ENCODE measurements around the gene SLC30A3. TPM values are rescaled to one million over a fixed set of nuclear protein-coding genes. Genes with fewer than 3 reads are reported as not detected.

SLC30A3 gene
- total and polyA plus RNA-seq, 10 of the 15 experiments (the other 5 are each of a cell fraction or from before 2014, with no cell fraction given) = 0.23 TPM; not detected in 9

DNA sequence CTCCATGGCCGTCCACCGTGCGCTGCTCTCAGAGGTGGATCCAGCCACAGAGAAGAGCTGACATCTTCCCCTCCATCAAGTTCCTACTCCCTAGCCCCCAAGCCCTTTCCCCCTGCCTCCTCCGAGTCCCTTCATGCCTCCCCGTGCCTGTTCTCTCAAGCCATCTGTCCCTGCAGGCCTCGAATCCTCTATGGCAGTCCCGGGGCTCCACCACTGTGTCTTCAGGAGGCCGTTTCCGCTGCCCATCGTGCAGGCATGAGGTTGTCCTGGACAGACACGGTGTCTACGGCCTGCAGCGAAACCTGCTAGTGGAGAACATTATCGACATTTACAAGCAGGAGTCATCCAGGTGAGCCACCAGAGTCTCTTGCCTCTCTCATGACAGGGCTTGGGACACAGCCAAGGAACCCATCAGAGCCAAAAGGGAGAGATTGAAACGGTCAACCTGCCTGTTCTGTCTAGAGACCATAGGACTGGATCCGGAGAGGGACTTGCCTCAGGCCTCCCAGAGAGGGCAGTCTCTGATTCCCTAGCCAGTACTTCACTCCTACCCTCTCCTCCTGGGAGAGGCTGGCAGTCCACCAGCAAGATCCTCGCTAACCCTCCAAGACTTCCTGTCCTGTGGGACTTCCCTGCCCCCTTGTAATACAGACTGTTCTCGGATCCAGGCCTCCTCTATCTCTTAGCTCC lies 35.7 kb upstream of the SLC30A3 start:
- Histone ChIP-seq H2AFZ (ENCODE audit: control insufficient read depth, low read depth, low read length) (no peak overlapping the region), H3K79me2 (ENCODE audit: control insufficient read depth, insufficient read depth, low read length) (no peaks in the 10 kb centered on the region), H3K4me2 (ENCODE audit: control insufficient read depth, insufficient read depth) (no peak overlapping the region), H3K9ac (ENCODE audit: control insufficient read depth, insufficient read depth, low read length) (no peak overlapping the region), H3K36me3 (ENCODE audit: control insufficient read depth in 2 of 2, insufficient read depth in 2 of 2, low read length in 1 of 2) (no peaks in the 10 kb centered on the region), H4K20me1 (ENCODE audit: control insufficient read depth, insufficient read depth) (no peaks in the 10 kb centered on the region), H3K27me3 (replicated peaks in 1 of 2; ENCODE audit: control insufficient read depth in 2 of 2, insufficient read depth in 2 of 2, low read length in 1 of 2) (no peaks in the 10 kb centered on the region; a peak in 2 of 4 replicates), H3K9me3 (replicated peaks; ENCODE audit: control insufficient read depth, insufficient read depth, low read length) (no peaks in the 10 kb centered on the region), H3K27ac (ENCODE audit: control insufficient read depth, insufficient read depth) (no peak overlapping the region), H3K4me3 (no peak overlapping the region), H3K4me1 (ENCODE audit: control insufficient read depth, insufficient read depth, low read length) (no peaks in the 10 kb centered on the region)
- BruUV-seq (replicated peaks) = no TSS peak
- no peak for TF ChIP-seq NR2C1 (IDR thresholded peaks at IDR 0.05)
- TF ChIP-seq SREBF2 (IDR thresholded peaks at IDR 0.05; ENCODE audit: low read length) = no peak
- TF ChIP-seq, protein P1, sequence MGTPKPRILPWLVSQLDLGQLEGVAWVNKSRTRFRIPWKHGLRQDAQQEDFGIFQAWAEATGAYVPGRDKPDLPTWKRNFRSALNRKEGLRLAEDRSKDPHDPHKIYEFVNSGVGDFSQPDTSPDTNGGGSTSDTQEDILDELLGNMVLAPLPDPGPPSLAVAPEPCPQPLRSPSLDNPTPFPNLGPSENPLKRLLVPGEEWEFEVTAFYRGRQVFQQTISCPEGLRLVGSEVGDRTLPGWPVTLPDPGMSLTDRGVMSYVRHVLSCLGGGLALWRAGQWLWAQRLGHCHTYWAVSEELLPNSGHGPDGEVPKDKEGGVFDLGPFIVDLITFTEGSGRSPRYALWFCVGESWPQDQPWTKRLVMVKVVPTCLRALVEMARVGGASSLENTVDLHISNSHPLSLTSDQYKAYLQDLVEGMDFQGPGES (IDR thresholded peaks at IDR 0.05) = no peak
- TF ChIP-seq CHD1 (IDR thresholded peaks at IDR 0.05; ENCODE audit: low read depth, low read length) = no peak
- no peak for TF ChIP-seq MEF2A (IDR thresholded peaks at IDR 0.05; ENCODE audit: insufficient read depth, low read depth, low read length)
- TF ChIP-seq BMI1 (IDR thresholded peaks at IDR 0.05; ENCODE audit: borderline replicate concordance) = no peak
- no peak for TF ChIP-seq BCL11A (IDR thresholded peaks at IDR 0.05; ENCODE audit: low read depth, low read length)
- ATAC-seq (no peak), FAIRE-seq (no peak), DNase-seq (ENCODE audit: low read depth, low spot score) (no peak)
- in situ Hi-C loops (cut with MboI) (no loop called here), intact Hi-C loops (cut with micrococcal nuclease; ENCODE audit: unreplicated experiment) (no loop called here)
- RAD21 ChIA-PET (ENCODE audit: unreplicated experiment) = no interaction called here
- SMC1A ChIA-PET (ENCODE audit: uncharacterized antibody, unreplicated experiment) = interaction anchor here (1.6 kb wide), 1 partner anchor 199 kb away, joined by 4 read pairs; no protein-coding TSS in a partner anchor
- 39% methylated on average over 16 of the region's 18 CpGs for WGBS (ENCODE audit: insufficient coverage, insufficient replicate concordance, low lambda C conversion rate, missing lambda C conversion rate)
- POLR2A ChIA-PET = no interaction called here
- CTCF ChIA-PET = interaction anchor here (1.4 kb wide), 1 partner anchor 19 kb away, joined by 4 read pairs; no protein-coding TSS in a partner anchor

All from GM12878 (cell line).